GM19043 (cell line): ENCODE measurements around the gene SUSD4.
"Not testable (repeated sequence)": the region's sequence is repeated elsewhere in the genome, so short reads cannot be mapped to it uniquely, and the experiment has no call there.

ENCODE experiments used
- ATAC-seq: cut with Tn5 transposase; IDR thresholded peaks from one replicate; pipeline ENCODE4 v1.9.1; 2021; ENCODE audit warnings: low read depth; ENCODE audit not compliant: unreplicated experiment

The SUSD4 gene

GRCh38 chr1:223258751-223259198, 105.2 kb downstream of the SUSD4 start:
- no peak for ATAC-seq

GRCh38 chr1:223257856-223258550, 106.0 kb downstream of the SUSD4 start:
- no peak for ATAC-seq

- no peak for ATAC-seq
These were observed 107.9 kb downstream of the SUSD4 start for GRCh38 chr1:223256034-223256433.

GRCh38 chr1:223253916-223254315, 110.1 kb downstream of the SUSD4 start:
- ATAC-seq: no peak

GRCh38 chr1:223251387-223251786, 112.6 kb downstream of the SUSD4 start:
- ATAC-seq: not testable (repeated sequence)

- ATAC-seq: no peak
These were observed 113.4 kb downstream of the SUSD4 start for GRCh38 chr1:223250632-223251015.

- ATAC-seq: no peak
These were observed 113.9 kb downstream of the SUSD4 start for GRCh38 chr1:223249854-223250631.

- ATAC-seq: no peak
These were observed 115.2 kb downstream of the SUSD4 start for GRCh38 chr1:223248770-223249140.

- no peak for ATAC-seq
These were observed 115.8 kb downstream of the SUSD4 start for GRCh38 chr1:223248001-223248769.

GRCh38 chr1:223246476-223247112, 117.4 kb downstream of the SUSD4 start:
- ATAC-seq: no peak

- ATAC-seq: no peak
These were observed 118.0 kb downstream of the SUSD4 start for GRCh38 chr1:223245983-223246382.

- no peak for ATAC-seq
These were observed 118.6 kb downstream of the SUSD4 start for GRCh38 chr1:223245411-223245810.

GRCh38 chr1:223244366-223245103, 119.4 kb downstream of the SUSD4 start:
- ATAC-seq: no peak

- no peak for ATAC-seq
These were observed 120.4 kb downstream of the SUSD4 start for GRCh38 chr1:223243441-223244050.

- ATAC-seq: no peak
These were observed 121.0 kb downstream of the SUSD4 start for GRCh38 chr1:223242971-223243370.

GRCh38 chr1:223242382-223242955, 121.5 kb downstream of the SUSD4 start:
- no peak for ATAC-seq

GRCh38 chr1:223240122-223240521, 123.9 kb downstream of the SUSD4 start:
- no peak for ATAC-seq

- ATAC-seq: no peak
These were observed 128.9 kb downstream of the SUSD4 start for GRCh38 chr1:223235091-223235490.

GRCh38 chr1:223234534-223234933, 129.4 kb downstream of the SUSD4 start:
- no peak for ATAC-seq
